GM19452 (cell line): ENCODE results near the gene KRTAP1-3.
"Not testable (repeated sequence)": the region's sequence is repeated elsewhere in the genome, so short reads cannot be mapped to it uniquely, and the experiment has no call there.

Experiments
- ATAC-seq: cut with Tn5 transposase; IDR thresholded peaks from one replicate; pipeline ENCODE4 v1.9.1; 2021; ENCODE audit not compliant: unreplicated experiment

The KRTAP1-3 gene

GRCh38 chr17:41034346-41034935 lies at the start of gene KRTAP1-3:
TSS of gene KRTAP1-3 (minus strand) at chr17:41034874. CDS start at chr17:41034821, 53 bp downstream.
- ATAC-seq: not testable (repeated sequence)

- ATAC-seq: not testable (repeated sequence)
Observed at GRCh38 chr17:41084100-41084856, 49.6 kb upstream of the KRTAP1-3 start, which contains the start of gene KRTAP4-7. TSS of gene KRTAP4-7 (plus strand) at chr17:41084150. CDS start at chr17:41084207, 57 bp downstream.

GRCh38 chr17:41083427-41083826 lies 48.8 kb upstream of the KRTAP1-3 start:
- not testable (repeated sequence) for ATAC-seq

GRCh38 chr17:41082626-41083025 lies 48.0 kb upstream of the KRTAP1-3 start:
- no peak for ATAC-seq

GRCh38 chr17:41076788-41077187 lies 42.1 kb upstream of the KRTAP1-3 start:
- ATAC-seq: no peak

- ATAC-seq: no peak
Observed at GRCh38 chr17:41073676-41074075, 39.0 kb upstream of the KRTAP1-3 start.

GRCh38 chr17:41071606-41072360 lies 37.1 kb upstream of the KRTAP1-3 start:
- ATAC-seq: no peak

- ATAC-seq: no peak
Observed at GRCh38 chr17:41069031-41069430, 34.4 kb upstream of the KRTAP1-3 start.

- no peak for ATAC-seq
Observed at GRCh38 chr17:41067281-41067680, 32.6 kb upstream of the KRTAP1-3 start.

GRCh38 chr17:41065829-41066624 lies 31.4 kb upstream of the KRTAP1-3 start, which contains the start of gene KRTAP2-4:
TSS of gene KRTAP2-4 (minus strand) at chr17:41065879. CDS start at chr17:41065845, 34 bp downstream.
- no peak for ATAC-seq

- not testable (repeated sequence) for ATAC-seq
Observed at GRCh38 chr17:41065016-41065689, 30.5 kb upstream of the KRTAP1-3 start.

- no peak for ATAC-seq
Observed at GRCh38 chr17:41064301-41064700, 29.6 kb upstream of the KRTAP1-3 start.

GRCh38 chr17:41063449-41063848 lies 28.8 kb upstream of the KRTAP1-3 start:
- no peak for ATAC-seq

GRCh38 chr17:41061964-41062363 lies 27.3 kb upstream of the KRTAP1-3 start:
- ATAC-seq: no peak

GRCh38 chr17:41060052-41060604 lies 25.5 kb upstream of the KRTAP1-3 start, which contains the start of gene KRTAP2-3:
TSS of gene KRTAP2-3 (minus strand) at chr17:41060114. CDS start at chr17:41060050, 64 bp downstream.
- ATAC-seq: no peak

- not testable (repeated sequence) for ATAC-seq
Observed at GRCh38 chr17:41059276-41060051, 24.8 kb upstream of the KRTAP1-3 start.

- no peak for ATAC-seq
Observed at GRCh38 chr17:41058741-41059140, 24.1 kb upstream of the KRTAP1-3 start.

- ATAC-seq: no peak
Observed at GRCh38 chr17:41057547-41057946, 22.9 kb upstream of the KRTAP1-3 start.

- not testable (repeated sequence) for ATAC-seq
Observed at GRCh38 chr17:41055130-41055529, 20.5 kb upstream of the KRTAP1-3 start, which contains the start of gene KRTAP2-2. TSS of gene KRTAP2-2 (minus strand) at chr17:41055230. CDS start at chr17:41055211, 19 bp downstream.
